HG03575 (cell line): ENCODE results near the gene CTNNBIP1.

Experiments used
- ATAC-seq: cut with Tn5 transposase; IDR thresholded peaks from one replicate; pipeline ENCODE4 v1.9.1; 2021; ENCODE audit not compliant: unreplicated experiment, insufficient number of reproducible peaks, low FRiP score; ENCODE audit errors: extremely low read depth

The CTNNBIP1 gene

DNA sequence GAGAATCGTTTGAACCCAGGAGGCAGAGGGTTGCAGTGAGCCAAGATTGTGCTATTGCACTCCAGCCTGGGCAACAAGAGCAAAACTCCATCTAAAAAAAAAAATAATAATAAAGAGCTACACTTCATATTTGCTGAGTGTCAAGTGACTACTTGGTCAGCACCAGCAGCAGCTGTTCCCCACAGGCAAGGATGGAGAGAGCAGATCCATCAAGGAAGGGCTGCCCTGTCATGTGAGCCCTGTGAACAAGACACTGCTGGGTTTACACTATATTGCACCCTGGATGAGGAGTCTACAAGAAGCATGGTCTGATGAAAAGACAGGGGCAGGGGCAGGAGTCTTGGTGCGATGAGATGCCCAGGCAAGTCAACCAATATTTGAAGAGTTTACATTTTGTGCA is 3.6 kb downstream of the CTNNBIP1 start:
- ATAC-seq = no peak

DNA sequence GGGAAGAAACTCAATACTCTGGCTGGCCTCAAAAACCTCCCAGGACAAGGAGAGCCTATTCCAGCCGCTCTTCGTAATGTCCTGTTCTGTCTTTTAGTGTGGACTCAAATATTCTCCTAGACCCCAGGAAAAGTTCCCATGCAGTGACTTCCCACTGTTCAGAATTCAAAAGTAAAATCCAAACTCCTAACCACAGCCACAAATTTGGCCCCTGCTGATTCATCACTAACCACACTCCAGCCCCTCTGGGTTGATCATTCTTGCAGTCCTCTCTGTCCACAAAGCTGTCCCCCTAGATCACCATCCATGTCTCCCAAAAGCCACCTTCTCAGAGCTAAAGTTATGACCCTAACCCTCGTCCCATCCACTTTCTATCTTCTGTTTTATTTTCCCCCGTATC is 5.1 kb downstream of the CTNNBIP1 start:
- no peak for ATAC-seq

DNA sequence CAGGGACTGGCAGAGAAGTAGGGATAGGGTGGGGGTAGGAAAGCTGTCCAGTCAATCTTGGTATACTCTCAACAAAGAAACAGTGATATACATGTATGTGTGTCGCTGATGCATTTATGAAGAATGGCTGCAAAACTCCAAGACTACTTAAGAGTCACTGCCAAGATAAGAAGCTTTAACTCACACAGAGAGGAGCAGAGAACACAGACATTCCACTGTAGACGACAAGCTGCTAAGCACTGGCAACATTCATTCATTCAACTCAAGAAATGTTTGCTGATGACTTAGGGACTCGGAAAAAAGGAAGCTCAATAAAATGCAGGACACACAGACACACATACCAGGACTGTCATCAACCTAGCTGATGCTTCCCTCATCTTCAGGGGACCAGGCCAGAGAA is 5.5 kb downstream of the CTNNBIP1 start:
- ATAC-seq = no peak

DNA sequence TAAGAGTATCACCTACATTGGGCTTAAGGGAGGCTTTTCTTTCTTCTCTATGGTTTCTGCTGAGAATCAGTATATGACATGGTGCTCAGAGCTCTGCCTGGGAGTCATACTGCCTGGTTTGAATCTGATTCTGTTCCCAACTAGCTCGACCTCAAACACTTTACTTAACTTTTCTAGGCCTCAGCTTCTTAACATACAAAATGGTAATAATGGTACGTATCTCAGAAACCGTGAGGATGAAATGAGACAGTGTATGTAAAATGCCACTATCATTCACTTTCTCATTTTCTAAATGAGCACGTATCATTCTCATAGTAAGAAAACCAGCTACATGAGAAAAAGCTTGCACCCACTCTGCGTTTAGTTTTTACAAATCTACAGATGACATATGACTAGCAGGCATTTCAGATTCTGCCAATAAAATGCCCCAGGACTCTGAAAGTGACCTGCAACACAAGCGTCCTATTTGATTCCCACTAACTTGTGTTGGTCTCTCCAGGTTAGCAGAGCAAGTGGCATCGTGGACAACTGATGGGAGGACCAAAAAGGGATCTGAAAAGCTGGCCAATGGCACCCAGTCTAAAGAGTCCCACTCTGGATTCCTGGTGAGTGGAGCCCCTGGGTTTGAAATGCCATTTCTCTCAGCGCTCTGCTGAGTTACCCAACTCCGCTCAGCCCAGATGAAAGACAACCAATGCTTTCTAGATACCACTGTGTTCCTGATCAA is 6.1 kb downstream of the CTNNBIP1 start:
- no peak for ATAC-seq

DNA sequence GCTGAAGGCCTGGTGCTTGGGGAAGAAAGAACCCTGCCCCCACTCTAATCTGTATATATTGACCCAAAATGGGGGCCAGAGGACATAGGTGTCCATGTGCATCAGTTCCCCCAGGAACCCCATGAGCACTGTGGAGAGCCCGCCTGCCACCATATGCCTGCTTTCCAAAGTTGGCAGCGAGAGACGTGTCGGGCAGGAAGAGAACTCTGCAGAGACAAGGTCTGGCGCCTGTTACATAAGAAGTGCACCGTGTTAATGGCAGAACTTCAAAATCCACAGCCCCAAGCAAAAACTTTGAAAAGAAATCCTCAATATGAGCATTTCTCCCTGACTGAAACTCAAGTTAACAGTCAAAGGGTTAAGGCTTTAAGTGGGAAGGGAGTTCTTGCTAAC is 8.0 kb downstream of the CTNNBIP1 start:
- no peak for ATAC-seq

DNA sequence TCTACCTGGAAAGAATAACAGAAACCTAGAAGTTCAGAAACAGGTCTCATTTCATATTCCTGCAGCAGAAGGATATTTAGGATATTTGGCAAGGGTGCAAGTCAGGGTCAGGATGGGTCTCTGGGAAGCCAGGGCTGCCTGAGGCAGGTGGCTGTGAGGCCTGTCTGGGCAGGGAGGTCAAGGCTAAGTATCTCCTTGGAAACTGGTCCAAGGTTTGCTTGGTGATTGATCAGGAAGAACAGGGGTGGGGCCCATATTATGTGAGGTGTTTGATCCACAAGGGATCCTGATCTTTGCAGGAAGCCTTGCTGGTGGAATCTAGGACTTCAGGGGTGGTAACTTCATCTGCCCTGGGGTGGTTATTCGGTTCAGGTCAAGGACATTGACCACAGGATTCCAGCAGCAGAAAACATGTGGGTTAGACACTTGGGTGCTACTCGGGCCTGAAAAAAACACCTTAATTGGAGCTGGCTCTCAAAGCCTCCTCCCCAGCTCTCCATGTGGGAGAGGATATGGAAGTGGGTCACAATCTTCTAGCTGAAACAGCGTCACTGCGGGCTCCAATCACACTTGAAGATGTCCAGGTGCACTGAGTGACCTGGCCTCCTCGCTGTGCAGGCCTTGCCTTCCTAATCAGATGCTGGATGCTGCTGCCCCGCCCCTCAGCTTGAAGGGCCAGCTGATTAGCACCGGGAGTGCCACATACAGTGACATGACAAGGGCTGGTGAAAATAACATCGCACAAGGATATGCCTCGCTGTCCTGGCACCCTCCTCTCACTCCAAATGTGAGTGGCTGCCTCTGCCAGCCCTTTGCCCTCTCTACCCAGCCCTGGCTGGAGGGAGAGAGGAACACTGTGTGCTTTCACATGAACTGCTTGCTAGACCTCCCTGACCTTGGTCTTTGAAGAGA is 8.7 kb downstream of the CTNNBIP1 start:
- no peak for ATAC-seq

DNA sequence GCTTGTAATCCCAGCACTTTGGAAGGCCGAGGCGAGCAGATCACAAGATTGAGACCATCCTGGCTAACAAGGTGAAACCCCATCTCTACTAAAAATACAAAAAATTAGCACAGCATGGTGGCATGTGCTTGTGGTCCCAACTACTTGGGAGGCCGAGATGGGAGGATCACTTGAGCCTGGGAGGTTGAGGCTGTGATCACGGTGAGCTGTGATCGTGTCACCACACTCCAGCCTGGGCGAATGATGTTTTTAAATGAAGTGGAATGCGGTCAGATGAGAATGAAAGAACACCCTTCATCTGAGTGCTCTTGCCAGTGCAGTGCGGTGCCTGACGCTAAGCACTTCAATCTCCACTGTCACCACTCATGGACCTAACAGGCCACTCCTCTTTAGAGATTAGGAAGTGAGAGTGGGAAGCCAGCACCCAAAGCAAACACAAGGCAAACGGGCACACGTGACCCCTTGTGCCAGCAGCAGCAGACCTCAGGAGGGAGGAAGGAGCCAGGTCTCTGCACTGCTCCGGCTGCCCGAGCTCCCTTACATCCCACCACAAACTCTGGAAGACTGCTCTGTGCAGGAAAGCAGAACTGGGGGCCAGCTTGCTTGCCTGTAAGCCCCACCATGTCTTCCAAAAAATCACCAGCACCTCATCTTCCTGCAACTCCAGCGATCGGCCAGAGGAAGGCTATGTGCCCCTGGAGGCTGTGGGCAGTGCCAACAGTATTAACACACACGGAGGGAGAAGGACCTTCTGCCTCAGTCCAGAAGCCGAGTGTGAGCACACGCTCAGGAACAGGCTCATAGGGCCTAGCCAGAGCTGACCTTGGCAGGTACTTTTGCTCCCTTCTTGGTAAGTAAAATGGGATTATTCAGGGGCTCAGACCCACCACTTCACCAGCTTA is 9.7 kb downstream of the CTNNBIP1 start:
- no peak for ATAC-seq

DNA sequence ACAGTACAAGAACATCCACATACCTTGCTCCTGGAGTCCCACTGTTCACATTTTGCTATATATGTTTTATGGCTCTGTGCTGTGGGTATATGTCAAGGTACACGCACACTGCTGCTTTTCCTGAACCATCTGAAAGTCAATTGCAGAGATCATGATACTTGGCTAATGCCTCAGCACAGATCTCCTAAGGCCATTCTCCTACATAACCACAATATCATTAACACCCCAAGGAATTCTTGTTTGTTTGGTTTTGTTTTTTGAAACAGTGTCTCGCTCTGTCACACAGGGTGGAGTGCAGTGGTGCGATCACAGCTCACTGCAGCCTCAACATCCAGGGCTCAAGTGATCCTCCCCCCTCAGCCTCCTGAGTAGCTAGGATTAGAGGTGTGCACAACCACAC is 16.0 kb downstream of the CTNNBIP1 start:
- ATAC-seq = no peak

DNA sequence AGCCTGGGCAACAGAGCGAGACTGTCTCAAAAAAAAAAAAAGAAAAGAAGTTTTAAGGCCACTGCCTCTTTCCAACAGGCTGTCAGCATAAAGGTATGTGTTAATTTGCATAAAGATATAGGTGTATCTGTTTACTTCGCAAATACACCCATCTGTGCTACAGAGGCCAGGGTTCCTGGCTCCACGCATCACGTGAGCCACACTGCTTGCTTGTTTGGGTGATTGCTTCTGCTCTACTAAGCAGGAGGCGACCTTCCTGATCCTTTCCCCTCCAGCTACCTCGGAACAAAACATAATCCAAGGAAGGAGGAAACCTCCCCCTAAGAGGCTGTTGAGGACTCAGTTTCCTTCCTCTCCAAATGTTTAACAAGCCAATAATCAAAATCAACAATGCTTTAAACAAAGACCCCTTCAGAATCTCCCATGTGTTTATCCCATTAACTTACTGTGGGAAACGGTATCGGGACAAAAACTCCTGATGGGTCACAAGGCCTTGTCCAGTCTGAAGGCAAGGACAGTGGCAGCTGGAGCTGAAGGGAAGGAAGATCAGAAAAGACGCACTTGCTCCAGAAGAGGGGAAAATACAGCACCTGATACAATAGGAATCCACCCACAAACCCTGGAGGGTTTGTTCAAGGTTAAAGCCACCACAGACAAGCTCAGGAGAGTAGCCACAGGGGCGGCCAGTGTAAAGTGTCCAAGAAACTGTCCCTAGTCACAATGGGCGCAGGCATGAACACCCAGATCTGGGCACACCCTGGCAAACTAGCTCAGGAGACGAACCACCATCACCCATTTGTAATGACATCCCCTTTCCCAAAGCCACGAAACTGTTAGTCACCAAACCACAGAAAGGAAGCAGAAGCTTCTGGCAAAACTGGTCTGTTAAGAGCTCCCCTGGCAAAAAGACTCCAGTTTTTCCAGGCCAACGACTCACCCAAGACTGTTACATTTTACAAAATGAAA is 17.2 kb downstream of the CTNNBIP1 start:
- ATAC-seq = no peak

DNA sequence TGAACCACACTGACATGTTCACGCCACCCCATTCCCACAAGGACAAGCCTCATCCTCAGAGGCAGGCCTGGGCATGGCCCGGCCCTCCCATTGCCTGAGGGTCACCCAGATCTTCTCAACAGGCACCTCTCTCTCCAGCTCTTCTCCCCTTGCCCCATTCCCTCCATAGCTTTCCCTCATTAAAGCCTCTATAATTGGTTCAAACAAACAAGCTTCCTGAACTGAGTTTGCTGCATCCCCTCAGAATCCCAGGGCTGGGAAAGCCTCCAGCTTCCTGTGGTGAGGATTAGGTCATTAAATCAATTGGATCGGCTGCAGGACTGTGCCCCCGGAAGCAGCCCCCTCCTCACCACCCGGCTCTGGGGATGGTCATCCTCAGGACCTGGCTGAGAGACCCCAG is 18.9 kb downstream of the CTNNBIP1 start:
- no peak for ATAC-seq

DNA sequence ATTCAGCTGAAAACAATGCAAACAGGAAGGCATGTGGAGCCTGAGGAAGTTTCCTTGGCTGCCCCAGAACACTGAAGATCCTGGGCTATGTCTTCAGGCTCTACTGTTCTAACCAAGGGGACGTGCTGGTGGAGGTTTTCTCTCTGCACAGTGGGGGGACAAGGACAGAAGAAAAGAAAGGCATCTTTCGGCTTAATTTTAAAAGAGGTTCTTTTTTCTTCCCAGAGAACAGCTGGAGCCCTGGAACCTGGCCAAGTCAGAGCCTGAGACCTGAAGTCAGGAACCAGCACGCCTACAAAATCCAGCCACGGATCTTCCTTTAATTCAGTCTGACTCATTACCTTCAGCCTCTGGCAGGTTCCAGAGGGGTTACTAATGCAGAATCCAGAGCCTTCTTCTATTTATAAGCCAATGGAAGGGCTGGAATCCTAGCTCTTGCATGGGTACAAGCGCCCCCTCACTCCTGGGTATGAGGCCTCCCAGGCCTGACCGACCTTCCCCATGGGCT is 19.8 kb downstream of the CTNNBIP1 start:
- ATAC-seq = no peak

DNA sequence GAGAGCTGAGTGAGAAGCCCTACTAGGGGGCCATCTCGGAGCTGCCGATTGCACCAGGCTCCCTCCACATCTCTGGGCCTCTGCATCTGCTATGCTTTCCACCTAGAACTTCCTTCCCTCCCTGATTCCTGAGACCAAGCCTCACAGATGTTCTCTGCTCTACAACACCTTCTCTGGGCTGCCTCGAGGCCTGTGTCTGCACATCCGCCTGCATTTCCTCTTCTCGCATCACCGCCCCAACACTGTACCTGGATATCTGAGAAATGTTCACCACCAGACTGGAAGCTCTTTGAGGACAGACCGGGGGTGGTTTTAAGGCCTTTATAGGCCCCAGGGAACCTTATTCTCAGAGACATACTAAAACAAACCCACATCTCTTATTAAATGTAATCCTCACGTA is 20.7 kb downstream of the CTNNBIP1 start:
- no peak for ATAC-seq

DNA sequence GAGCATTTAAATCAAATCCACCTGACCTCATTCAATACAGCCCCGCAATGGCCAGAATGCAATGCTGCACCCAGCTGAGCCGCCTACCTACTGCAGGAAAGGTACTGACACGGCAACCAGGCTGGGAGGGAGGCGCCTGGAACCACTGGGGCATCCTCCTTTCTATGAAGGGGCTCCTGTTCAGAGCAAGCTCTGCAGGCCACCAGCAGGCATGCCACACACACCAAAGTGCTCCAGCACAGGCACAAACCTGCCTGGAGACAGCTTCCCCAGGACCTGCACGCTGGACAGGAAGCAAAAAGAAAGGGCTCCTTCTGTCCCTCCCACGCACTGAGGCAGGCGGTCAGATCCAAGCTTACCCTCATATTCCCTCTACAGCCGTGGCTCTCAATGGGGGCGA is 21.2 kb downstream of the CTNNBIP1 start:
- ATAC-seq = no peak

DNA sequence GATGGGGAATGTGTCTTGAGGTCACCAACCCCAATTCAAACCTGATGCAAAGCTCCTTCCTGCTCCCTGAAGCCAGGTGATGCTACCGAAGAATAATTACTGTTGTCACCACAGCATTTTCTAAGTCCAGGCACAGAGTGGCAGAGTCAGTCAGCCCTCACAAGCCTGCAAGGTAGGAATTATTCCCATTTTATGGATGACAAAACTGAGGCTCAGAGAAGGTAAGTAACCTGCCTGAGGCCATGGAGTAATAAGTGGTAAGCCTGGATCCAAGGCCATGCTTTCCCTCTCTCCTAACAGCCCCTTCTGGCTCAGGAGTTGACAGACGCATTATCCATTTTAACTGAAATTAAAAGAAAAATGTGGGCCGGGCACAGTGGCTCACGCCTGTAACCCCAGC is 23.0 kb downstream of the CTNNBIP1 start:
- ATAC-seq = no peak

DNA sequence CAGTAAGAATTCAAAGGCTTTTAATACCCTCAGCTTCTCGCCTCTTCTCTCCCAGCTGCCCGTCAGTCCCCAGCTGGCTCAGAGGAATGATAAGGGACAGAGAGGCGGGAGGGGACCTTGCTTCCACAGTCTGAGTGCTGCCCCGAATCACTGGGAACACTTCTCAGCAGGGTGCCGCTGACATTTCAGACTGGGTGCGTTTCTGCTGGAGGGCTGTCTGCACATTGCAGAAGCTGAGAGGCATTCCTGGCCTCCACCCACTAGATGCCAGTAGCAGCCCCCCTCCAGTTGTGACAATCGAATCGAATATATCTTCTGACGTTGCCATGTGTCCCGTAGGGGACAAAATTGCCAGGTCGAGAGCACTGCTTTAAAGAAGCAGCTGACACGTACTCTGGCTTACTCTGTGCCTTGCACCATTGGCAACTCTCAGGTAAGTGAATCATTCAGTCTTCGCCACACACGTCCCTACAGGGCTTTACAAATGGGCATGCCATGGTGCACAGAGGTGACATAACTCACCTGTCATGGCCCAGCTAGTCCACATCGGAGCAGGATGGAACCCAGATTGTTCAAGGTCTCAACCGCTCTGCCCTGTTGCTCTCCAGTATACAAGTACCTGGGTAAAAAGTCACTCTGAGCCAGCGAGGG is 23.9 kb downstream of the CTNNBIP1 start:
- ATAC-seq = no peak

DNA sequence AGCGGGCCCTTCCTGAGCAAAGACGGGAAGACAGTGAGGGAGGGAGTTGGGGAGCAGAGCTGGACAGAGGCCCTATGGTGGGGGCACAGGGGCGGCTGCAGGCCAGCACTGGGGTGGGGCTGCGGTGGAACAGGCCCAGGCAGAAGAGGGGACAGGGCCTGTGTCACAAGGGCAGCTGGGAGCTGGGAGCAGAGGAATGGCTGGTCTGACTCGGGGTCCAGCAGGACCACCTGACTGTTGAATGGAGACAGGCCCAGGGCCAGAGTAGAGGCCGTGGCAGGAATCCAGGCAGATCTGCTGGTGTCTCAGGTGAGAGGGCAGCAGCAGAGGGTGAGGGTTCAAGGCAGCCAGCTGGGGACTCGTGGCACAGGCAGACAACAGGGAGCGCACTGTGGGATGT is 25.3 kb downstream of the CTNNBIP1 start:
- ATAC-seq = no peak

DNA sequence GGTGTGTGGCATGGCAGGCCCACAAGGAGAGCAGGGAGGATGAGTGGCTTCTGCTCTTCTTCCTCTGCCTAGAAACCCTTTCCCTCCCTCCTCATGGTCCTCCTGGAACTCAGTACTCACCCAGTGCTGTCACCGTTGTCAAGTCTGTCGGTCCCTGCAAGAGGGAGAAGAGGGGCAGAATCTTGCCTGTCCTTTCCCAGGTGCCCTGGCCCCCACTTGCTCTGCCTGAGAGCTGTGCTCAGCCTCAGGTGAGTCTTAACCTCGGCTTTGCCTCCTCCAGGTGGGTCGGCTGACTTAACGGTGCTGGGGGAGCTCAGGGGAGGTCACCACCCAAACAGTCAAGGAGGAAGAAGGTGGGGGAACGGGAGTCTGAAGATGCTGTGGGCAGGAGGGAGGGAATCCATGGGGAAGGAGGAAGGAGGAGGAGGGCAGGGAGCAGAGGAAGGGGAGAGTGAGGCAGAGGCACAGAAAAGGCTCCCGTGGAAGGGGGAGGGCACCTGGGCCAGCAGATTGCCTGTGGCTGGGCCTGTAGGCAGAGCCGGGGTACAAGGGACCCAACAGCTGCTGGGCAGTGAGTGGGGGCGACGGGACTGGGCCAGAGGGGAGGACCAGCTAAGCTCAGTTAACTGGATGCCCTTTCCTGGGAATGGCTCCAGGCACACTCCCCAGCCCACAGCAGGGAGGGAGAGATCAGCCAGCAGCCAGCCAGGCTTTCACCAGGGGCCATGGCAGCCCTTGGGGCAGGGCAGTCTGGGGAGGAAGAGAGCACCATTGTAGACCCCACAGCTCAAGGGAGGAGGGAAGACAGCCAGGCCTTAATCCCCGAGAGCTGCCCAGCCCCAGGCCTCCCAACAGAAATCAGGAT is 26.3 kb downstream of the CTNNBIP1 start:
- ATAC-seq = no peak
